GM23338 (cell line): ENCODE measurements around the gene NUDCD2. TPM values are rescaled to one million over a fixed set of nuclear protein-coding genes. Genes with fewer than 3 reads are reported as not detected.

ENCODE experiments used
- ATAC-seq: fragments of 200-7000 bp; cut with Tn5 transposase; 3 replicates; pipeline ENCODE4 v1.9.1; 2020
- DNase-seq: peaks from one replicate; pipeline ENCODE4 v3.0.0-alpha.2; 2015; ENCODE audit warnings: low spot score
- H2AFZ ChIP-seq: fragments of 200-600 bp; sonication (generic); 2 replicates; pipeline ENCODE4 v1.8.0; 2016; ENCODE audit warnings: antibody characterized with exemption, mild to moderate bottlenecking, moderate library complexity
- H3F3A ChIP-seq: fragments of 200-600 bp; sonication (generic); replicated peaks from 2 replicates; pipeline ENCODE4 v1.8.0; 2017; ENCODE audit warnings: antibody characterized with exemption, mixed run types, low read depth
- H3K27ac ChIP-seq: fragments of 200-600 bp; sonication (generic); 2 replicates; pipeline ENCODE4 v1.6.1; 2016; ENCODE audit warnings: low read depth
- H3K27me3 ChIP-seq: fragments of 200-600 bp; sonication (generic); 2 replicates; pipeline ENCODE4 v1.8.0; 2016; ENCODE audit warnings: mild to moderate bottlenecking, mixed run types, moderate library complexity; ENCODE audit not compliant: insufficient read depth
- H3K36me3 ChIP-seq: fragments of 200-600 bp; sonication (generic); 2 replicates; pipeline ENCODE4 v1.8.0; 2016; ENCODE audit warnings: mild to moderate bottlenecking; ENCODE audit not compliant: insufficient read depth
- H3K4me1 ChIP-seq: fragments of 200-600 bp; sonication (generic); 2 replicates; pipeline ENCODE4 v1.8.0; 2016; ENCODE audit warnings: mild to moderate bottlenecking, moderate library complexity; ENCODE audit not compliant: insufficient read depth
- H3K4me2 ChIP-seq: fragments of 200-600 bp; sonication (generic); 2 replicates; pipeline ENCODE4 v1.7.1; 2017; ENCODE audit warnings: mixed run types
- H3K4me3 ChIP-seq: fragments of 200-600 bp; sonication (generic); 2 replicates; pipeline ENCODE4 v1.6.1; 2016; ENCODE audit warnings: mixed run types
- H3K79me2 ChIP-seq: fragments of 200-600 bp; sonication (generic); replicated peaks from 2 replicates; pipeline ENCODE4 v1.8.0; 2017; ENCODE audit warnings: mild to moderate bottlenecking; ENCODE audit not compliant: insufficient read depth
- H3K9me2 ChIP-seq: fragments of 200-600 bp; sonication (generic); 2 replicates; pipeline ENCODE4 v1.8.0; 2017; ENCODE audit not compliant: insufficient read depth
- H4K20me1 ChIP-seq: fragments of 200-600 bp; sonication (generic); replicated peaks from 2 replicates; pipeline ENCODE4 v1.8.0; 2017; ENCODE audit warnings: mild to moderate bottlenecking; ENCODE audit not compliant: insufficient read depth
- H3K27ac Mint-ChIP-seq: 2 replicates; pipeline ENCODE4 v1.8.0; 2020; ENCODE audit warnings: inconsistent platforms, mild to moderate bottlenecking, moderate library complexity, mixed read lengths
- H3K27me3 Mint-ChIP-seq: 3 replicates; pipeline ENCODE4 v1.8.0; 2022; ENCODE audit warnings: low read depth, mild to moderate bottlenecking, moderate library complexity, mixed read lengths, inconsistent platforms; ENCODE audit not compliant: insufficient read depth, poor library complexity
- H3K36me3 Mint-ChIP-seq: 3 replicates; pipeline ENCODE4 v1.8.0; 2021; ENCODE audit warnings: low read depth, mild to moderate bottlenecking, inconsistent platforms, moderate library complexity, mixed read lengths
- H3K4me1 Mint-ChIP-seq: 3 replicates; pipeline ENCODE4 v1.8.0; 2020; ENCODE audit warnings: mild to moderate bottlenecking, inconsistent platforms, mixed read lengths
- H3K4me3 Mint-ChIP-seq: 3 replicates; pipeline ENCODE4 v1.8.0; 2021; ENCODE audit warnings: moderate library complexity, mild to moderate bottlenecking, inconsistent platforms, mixed read lengths
- H3K9me3 Mint-ChIP-seq: 3 replicates; pipeline ENCODE4 v1.8.0; 2020; ENCODE audit warnings: moderate library complexity, mild to moderate bottlenecking, inconsistent platforms, mixed read lengths
- CREB1 ChIP-seq: fragments of 250-450 bp; sonication (Bioruptor Pico); IDR thresholded peaks from 2 replicates; pipeline ENCODE4 v1.5.0; 2020; ENCODE audit warnings: low read depth, mild to moderate bottlenecking, moderate library complexity
- EZH2phosphoT487 ChIP-seq: fragments of 200-600 bp; sonication (generic); IDR thresholded peaks from one replicate; pipeline ENCODE4 v1.8.1; 2018; ENCODE audit warnings: antibody characterized with exemption; ENCODE audit not compliant: unreplicated experiment
- NANOG ChIP-seq: IDR thresholded peaks from 2 replicates; pipeline ENCODE4 v1.6.1; 2016; ENCODE audit warnings: antibody characterized with exemption, borderline replicate concordance
- POLR2AphosphoS5 ChIP-seq: IDR thresholded peaks from 2 replicates; pipeline ENCODE4 v1.6.1; 2016; ENCODE audit warnings: antibody characterized with exemption, low read depth
- REST ChIP-seq: IDR thresholded peaks from one replicate; pipeline ENCODE4 v1.6.1; 2018; ENCODE audit warnings: antibody characterized with exemption; ENCODE audit not compliant: unreplicated experiment
- ZNF331 ChIP-seq: fragments of 250-450 bp; sonication (Bioruptor Pico); IDR thresholded peaks from 2 replicates; pipeline ENCODE4 v1.5.0; 2020; ENCODE audit warnings: low read depth, mild to moderate bottlenecking, moderate library complexity
- polyA plus RNA-seq: library from polyadenylated mRNA; unstranded; fragments of >200 nt; fragmentation: Nextera tagmentation; extraction: Ambion mirVana; gene quantifications from 2 replicates; pipeline ENCODE4 v1.2.1, GENCODE V29; 2016
- total RNA-seq: library from RNA; depleted of rRNA; stranded (reverse); fragments of >200 nt; shearing (Covaris generic); gene quantifications from 2 replicates; pipeline ENCODE4 v1.2.3, GENCODE V29; 2014

Gene NUDCD2
- total and polyA plus RNA-seq, 2 experiments from 2014 or later: 23.2 to 123 TPM

- Mint-ChIP-seq H3K27ac (no peak overlapping the region), H3K4me1 (0 out of 3 replicates have a peak, but pooled peaks cover 2% of the 10 kb centered on the region), H3K27me3 (peaks cover 13% of the 10 kb centered on the region), H3K9me3 (peaks cover 3% of the 10 kb centered on the region; the same call in 1 of the 3 replicates), H3K4me3 (no peak overlapping the region; the same call in 2 of the 3 replicates), H3K36me3 (peaks cover 31% of the 10 kb centered on the region)
- ATAC-seq (no peak), DNase-seq (no peak)
- Histone ChIP-seq H3K36me3 (peaks cover 29% of the 10 kb centered on the region; the same call in 1 of the 2 replicates), H3K9me2 (no peaks in the 10 kb centered on the region; the same call in 1 of the 2 replicates), H3K27ac (no peak overlapping the region), H4K20me1 (no peaks in the 10 kb centered on the region), H3K4me3 (no peak overlapping the region), H3K4me1 (peaks cover 12% of the 10 kb centered on the region; the same call in 1 of the 2 replicates), H3K79me2 (peaks cover 53% of the 10 kb centered on the region), H3K4me2 (no peak overlapping the region), H2AFZ (no peak overlapping the region), H3K27me3 (no peaks in the 10 kb centered on the region), H3F3A (peaks cover 9% of the 10 kb centered on the region; the same call in 1 of the 2 replicates)
- TF ChIP-seq NANOG (no peak), REST (no peak), ZNF331 (CRISPR knock-in tag) (no peak), CREB1 (CRISPR knock-in tag) (no peak), POLR2AphosphoS5 (no peak), EZH2phosphoT487 (no peak)
Observed at GRCh38 chr5:163463063-163463435, 3.1 kb upstream of the NUDCD2 start.

GRCh38 chr5:163460562-163461171, 765 bp upstream of the NUDCD2 start, which contains the start of gene HMMR:
TSS of gene HMMR (plus strand) at chr5:163460632. CDS start at chr5:163460693, 61 bp downstream.
- Mint-ChIP-seq H3K36me3 (peaks cover 31% of the 10 kb centered on the region), H3K9me3 (peaks cover 3% of the 10 kb centered on the region; the same call in 1 of the 3 replicates), H3K27ac (peak within 1 kb of the TSS; percentile 100), H3K4me3 (peak within 1 kb of the TSS; percentile 99), H3K4me1 (peaks cover 7% of the 10 kb centered on the region), H3K27me3 (peaks cover 13% of the 10 kb centered on the region)
- peaks cover 12% of the 10 kb centered on the region for H3K4me1 ChIP-seq
- H3K36me3 ChIP-seq: peaks cover 29% of the 10 kb centered on the region; the same call in 1 of the 2 replicates
- H3F3A ChIP-seq: peaks cover 9% of the 10 kb centered on the region; the same call in 1 of the 2 replicates
- peak within 1 kb of the TSS; percentile 86; the same call in 1 of the 2 replicates for H2AFZ ChIP-seq
- no peak for TF ChIP-seq REST
- peak; percentile 94 for TF ChIP-seq POLR2AphosphoS5
- peaks cover 66% of the 10 kb centered on the region for H3K79me2 ChIP-seq
- no peaks in the 10 kb centered on the region; the same call in 1 of the 2 replicates for H3K9me2 ChIP-seq
- H3K4me3 ChIP-seq: peak within 1 kb of the TSS; percentile 91
- H3K27me3 ChIP-seq: no peaks in the 10 kb centered on the region
- peak; percentile 48 for DNase-seq
- peak; percentile 13 for ATAC-seq
- H4K20me1 ChIP-seq: no peaks in the 10 kb centered on the region
- H3K4me2 ChIP-seq: peak within 1 kb of the TSS; percentile 96
- peak within 1 kb of the TSS; percentile 99 for H3K27ac ChIP-seq
